ENCODE measurements around the gene ATG5. TPM values are rescaled to one million over a fixed set of nuclear protein-coding genes. Genes with fewer than 3 reads are reported as not detected.

ATG5 gene
- polyA plus RNA-seq, 1 of the 3 experiments (the other 2 are of a cell fraction): 15.5 TPM

DNA sequence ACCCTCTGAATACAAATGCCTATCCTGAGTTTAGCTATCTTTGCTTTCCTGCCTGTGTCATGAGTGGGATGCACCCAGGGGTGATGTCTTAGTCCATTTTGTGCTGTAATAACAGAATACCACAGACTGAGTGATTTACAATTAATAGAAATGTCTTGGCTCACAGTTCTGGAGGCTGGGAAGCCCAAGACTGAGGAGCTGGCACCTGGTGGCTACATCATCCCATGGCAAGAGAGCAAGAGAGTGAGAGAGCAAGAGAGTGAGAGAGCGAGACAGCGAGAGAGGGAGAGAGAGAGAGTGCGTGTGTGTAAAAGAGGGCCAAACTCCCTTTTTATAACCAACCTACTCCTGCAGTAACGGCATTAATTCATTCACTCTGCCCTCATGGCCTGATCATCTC lies 162.6 kb downstream of the ATG5 start (continued):
- TF ChIP-seq, protein P1, sequence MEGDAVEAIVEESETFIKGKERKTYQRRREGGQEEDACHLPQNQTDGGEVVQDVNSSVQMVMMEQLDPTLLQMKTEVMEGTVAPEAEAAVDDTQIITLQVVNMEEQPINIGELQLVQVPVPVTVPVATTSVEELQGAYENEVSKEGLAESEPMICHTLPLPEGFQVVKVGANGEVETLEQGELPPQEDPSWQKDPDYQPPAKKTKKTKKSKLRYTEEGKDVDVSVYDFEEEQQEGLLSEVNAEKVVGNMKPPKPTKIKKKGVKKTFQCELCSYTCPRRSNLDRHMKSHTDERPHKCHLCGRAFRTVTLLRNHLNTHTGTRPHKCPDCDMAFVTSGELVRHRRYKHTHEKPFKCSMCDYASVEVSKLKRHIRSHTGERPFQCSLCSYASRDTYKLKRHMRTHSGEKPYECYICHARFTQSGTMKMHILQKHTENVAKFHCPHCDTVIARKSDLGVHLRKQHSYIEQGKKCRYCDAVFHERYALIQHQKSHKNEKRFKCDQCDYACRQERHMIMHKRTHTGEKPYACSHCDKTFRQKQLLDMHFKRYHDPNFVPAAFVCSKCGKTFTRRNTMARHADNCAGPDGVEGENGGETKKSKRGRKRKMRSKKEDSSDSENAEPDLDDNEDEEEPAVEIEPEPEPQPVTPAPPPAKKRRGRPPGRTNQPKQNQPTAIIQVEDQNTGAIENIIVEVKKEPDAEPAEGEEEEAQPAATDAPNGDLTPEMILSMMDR (IDR thresholded peaks at IDR 0.05): no peak
- no peak for TF ChIP-seq YY1 (IDR thresholded peaks at IDR 0.05; ENCODE audit: low read depth)

DNA sequence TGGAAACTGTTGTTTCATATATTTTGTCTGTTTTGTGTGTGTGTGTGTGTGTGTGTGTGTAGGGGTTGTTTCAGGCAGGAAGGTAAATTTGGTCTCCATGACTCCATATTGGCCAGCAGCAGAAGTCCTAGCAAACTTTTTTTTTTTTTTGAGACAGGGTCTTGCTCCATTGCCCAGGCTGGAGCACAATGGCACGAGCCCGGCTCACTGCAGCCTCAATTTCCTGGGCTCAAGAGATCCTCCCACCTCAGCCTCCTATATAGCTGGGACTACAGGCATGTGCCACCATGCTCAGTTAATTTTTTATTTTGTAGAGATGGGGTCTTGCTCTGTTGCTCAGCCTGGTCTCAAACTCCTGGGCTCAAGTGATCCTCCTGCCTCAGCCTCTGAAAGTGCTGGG lies 163.7 kb downstream of the ATG5 start:
- no peaks in the 10 kb centered on the region for H3K27me3 ChIP-seq (ENCODE audit: insufficient read depth)
- WGBS (ENCODE audit: low lambda C conversion rate): 94% methylated on average over 2 of the region's 2 CpGs
- no peak for DNase-seq
- H3K9ac ChIP-seq: no peak overlapping the region
- peaks cover 5 to 24% of the 10 kb centered on the region in 2 experiments; a peak in 3 of 4 replicates for H3K4me1 ChIP-seq (ENCODE audit: control insufficient read depth in 1 of 2, insufficient read depth in 2 of 2, low read depth in 1 of 2, low read length in 1 of 2)
- TF ChIP-seq TCF12 (IDR thresholded peaks at IDR 0.05) (no peak), POLR2AphosphoS5 (IDR thresholded peaks at IDR 0.05; ENCODE audit: low read depth, low read length) (no peak), TEAD4 (IDR thresholded peaks at IDR 0.05; ENCODE audit: borderline replicate concordance, insufficient read depth) (no peak), RCOR1 (IDR thresholded peaks at IDR 0.05; ENCODE audit: low read length) (no peak)
- TF ChIP-seq, protein P2, sequence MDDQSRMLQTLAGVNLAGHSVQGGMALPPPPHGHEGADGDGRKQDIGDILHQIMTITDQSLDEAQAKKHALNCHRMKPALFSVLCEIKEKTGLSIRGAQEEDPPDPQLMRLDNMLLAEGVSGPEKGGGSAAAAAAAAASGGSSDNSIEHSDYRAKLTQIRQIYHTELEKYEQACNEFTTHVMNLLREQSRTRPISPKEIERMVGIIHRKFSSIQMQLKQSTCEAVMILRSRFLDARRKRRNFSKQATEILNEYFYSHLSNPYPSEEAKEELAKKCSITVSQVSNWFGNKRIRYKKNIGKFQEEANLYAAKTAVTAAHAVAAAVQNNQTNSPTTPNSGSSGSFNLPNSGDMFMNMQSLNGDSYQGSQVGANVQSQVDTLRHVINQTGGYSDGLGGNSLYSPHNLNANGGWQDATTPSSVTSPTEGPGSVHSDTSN (IDR thresholded peaks at IDR 0.05): no peak
- TF ChIP-seq, protein P3, sequence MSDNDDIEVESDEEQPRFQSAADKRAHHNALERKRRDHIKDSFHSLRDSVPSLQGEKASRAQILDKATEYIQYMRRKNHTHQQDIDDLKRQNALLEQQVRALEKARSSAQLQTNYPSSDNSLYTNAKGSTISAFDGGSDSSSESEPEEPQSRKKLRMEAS (IDR thresholded peaks at IDR 0.05; ENCODE audit: low read depth): no peak
- no peaks in the 10 kb centered on the region for H3K79me2 ChIP-seq (ENCODE audit: insufficient read depth)
- no peak overlapping the region for H3K4me2 ChIP-seq
- ChIA-PET POLR2A (no interaction called here), CTCF (no interaction called here)
- H3K36me3 ChIP-seq (replicated peaks in 1 of 2; ENCODE audit: control insufficient read depth in 1 of 2, insufficient read depth in 2 of 2, low read length in 1 of 2): no peaks in the 10 kb centered on the region
- H3K27ac ChIP-seq (ENCODE audit: low read depth in 2 of 2, low read length in 1 of 2): no peak overlapping the region
- peaks cover 8% of the 10 kb centered on the region for H3F3A ChIP-seq (replicated peaks; ENCODE audit: insufficient read depth)
- H2AFZ ChIP-seq (ENCODE audit: low read depth): no peak overlapping the region
- H3K9me2 ChIP-seq: no peaks in the 10 kb centered on the region
- no peaks in the 10 kb centered on the region for H4K20me1 ChIP-seq (ENCODE audit: insufficient read depth)
- no peaks in the 10 kb centered on the region for H3K9me3 ChIP-seq
- no peak overlapping the region for H3K4me3 ChIP-seq (ENCODE audit: low read depth in 2 of 2, low read length in 1 of 2)

DNA sequence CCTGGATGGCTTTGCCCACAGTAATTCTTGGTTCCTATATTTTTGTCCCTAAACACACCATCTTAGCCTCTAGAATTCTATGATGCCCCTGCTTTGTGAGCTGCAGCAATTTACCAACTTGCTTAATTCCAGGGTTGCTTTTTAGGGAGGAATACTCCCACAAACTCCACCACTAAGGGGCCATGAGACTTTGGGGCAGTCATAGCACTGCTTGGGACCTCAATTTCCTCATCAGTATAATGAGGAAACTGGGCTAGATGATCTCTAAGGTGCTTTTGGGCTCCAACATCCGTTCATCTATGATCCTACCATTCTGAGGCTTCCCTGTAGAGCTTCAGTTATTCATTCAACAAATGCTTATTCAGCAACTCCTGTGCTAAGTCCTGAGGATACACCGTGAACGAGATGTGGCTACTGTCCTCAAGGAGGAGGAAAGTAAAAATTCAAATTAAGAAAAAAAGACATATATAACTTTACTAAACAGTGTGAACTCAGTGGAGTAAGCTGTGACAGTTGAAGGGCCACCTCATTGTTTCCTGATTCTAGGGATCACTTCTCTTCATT lies 164.2 kb downstream of the ATG5 start:
- no peak overlapping the region for H3K4me3 ChIP-seq (ENCODE audit: low read depth in 2 of 2, low read length in 1 of 2)
- H3K79me2 ChIP-seq (ENCODE audit: insufficient read depth): no peaks in the 10 kb centered on the region
- no peak overlapping the region for H3K9ac ChIP-seq
- H2AFZ ChIP-seq (ENCODE audit: low read depth): no peak overlapping the region
- H3K4me2 ChIP-seq: no peak overlapping the region
- ChIA-PET POLR2A (no interaction called here), CTCF (no interaction called here)
- H4K20me1 ChIP-seq (ENCODE audit: insufficient read depth): no peaks in the 10 kb centered on the region
- no peak overlapping the region for H3K27ac ChIP-seq (ENCODE audit: low read depth in 2 of 2, low read length in 1 of 2)
- WGBS (ENCODE audit: low lambda C conversion rate): 95% methylated on average over 3 of the region's 3 CpGs
- no peaks in the 10 kb centered on the region for H3K36me3 ChIP-seq (replicated peaks in 1 of 2; ENCODE audit: control insufficient read depth in 1 of 2, insufficient read depth in 2 of 2, low read length in 1 of 2)
- H3K4me1 ChIP-seq (ENCODE audit: control insufficient read depth in 1 of 2, insufficient read depth in 2 of 2, low read depth in 1 of 2, low read length in 1 of 2): peaks cover 9 to 24% of the 10 kb centered on the region in 2 experiments; a peak in 3 of 4 replicates
- no peaks in the 10 kb centered on the region for H3K27me3 ChIP-seq (ENCODE audit: insufficient read depth)
- peaks cover 8% of the 10 kb centered on the region for H3F3A ChIP-seq (replicated peaks; ENCODE audit: insufficient read depth)
- H3K9me2 ChIP-seq: no peaks in the 10 kb centered on the region
- no peak for DNase-seq
- H3K9me3 ChIP-seq: no peaks in the 10 kb centered on the region
- TF ChIP-seq, protein P4, sequence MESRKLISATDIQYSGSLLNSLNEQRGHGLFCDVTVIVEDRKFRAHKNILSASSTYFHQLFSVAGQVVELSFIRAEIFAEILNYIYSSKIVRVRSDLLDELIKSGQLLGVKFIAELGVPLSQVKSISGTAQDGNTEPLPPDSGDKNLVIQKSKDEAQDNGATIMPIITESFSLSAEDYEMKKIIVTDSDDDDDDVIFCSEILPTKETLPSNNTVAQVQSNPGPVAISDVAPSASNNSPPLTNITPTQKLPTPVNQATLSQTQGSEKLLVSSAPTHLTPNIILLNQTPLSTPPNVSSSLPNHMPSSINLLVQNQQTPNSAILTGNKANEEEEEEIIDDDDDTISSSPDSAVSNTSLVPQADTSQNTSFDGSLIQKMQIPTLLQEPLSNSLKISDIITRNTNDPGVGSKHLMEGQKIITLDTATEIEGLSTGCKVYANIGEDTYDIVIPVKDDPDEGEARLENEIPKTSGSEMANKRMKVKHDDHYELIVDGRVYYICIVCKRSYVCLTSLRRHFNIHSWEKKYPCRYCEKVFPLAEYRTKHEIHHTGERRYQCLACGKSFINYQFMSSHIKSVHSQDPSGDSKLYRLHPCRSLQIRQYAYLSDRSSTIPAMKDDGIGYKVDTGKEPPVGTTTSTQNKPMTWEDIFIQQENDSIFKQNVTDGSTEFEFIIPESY (IDR thresholded peaks at IDR 0.05; ENCODE audit: borderline replicate concordance, low read depth): no peak
- TF ChIP-seq, protein P5, sequence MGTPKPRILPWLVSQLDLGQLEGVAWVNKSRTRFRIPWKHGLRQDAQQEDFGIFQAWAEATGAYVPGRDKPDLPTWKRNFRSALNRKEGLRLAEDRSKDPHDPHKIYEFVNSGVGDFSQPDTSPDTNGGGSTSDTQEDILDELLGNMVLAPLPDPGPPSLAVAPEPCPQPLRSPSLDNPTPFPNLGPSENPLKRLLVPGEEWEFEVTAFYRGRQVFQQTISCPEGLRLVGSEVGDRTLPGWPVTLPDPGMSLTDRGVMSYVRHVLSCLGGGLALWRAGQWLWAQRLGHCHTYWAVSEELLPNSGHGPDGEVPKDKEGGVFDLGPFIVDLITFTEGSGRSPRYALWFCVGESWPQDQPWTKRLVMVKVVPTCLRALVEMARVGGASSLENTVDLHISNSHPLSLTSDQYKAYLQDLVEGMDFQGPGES (IDR thresholded peaks at IDR 0.05; ENCODE audit: low read depth, low read length): no peak
- TF ChIP-seq RFX5 (IDR thresholded peaks at IDR 0.05; ENCODE audit: low read length): no peak
- no peak for TF ChIP-seq MEF2A (IDR thresholded peaks at IDR 0.05; ENCODE audit: borderline replicate concordance, low read depth)
- TF ChIP-seq, protein P3 (IDR thresholded peaks at IDR 0.05; ENCODE audit: low read depth): no peak
- TF ChIP-seq TAF1 (IDR thresholded peaks at IDR 0.05; ENCODE audit: borderline replicate concordance, low read depth, low read length): no peak
- no peak for TF ChIP-seq YY1 (IDR thresholded peaks at IDR 0.05; ENCODE audit: low read depth)
- TF ChIP-seq TCF12 (IDR thresholded peaks at IDR 0.05): no peak
- no peak for TF ChIP-seq FOSL2 (IDR thresholded peaks at IDR 0.05; ENCODE audit: borderline replicate concordance, low read depth)
- no peak for TF ChIP-seq JUND (IDR thresholded peaks at IDR 0.05)
- no peak for TF ChIP-seq FOXJ3 (CRISPR knock-in tag; IDR thresholded peaks at IDR 0.05)
- TF ChIP-seq NRF1 (IDR thresholded peaks at IDR 0.05; ENCODE audit: low read depth, low read length): no peak
- TF ChIP-seq POLR2AphosphoS5 (IDR thresholded peaks at IDR 0.05; ENCODE audit: low read depth, low read length): no peak
- TF ChIP-seq NFIC (IDR thresholded peaks at IDR 0.05; ENCODE audit: borderline replicate concordance): no peak
- no peak for TF ChIP-seq MXI1 (IDR thresholded peaks at IDR 0.05; ENCODE audit: low read depth, low read length)
- TF ChIP-seq ELF1 (IDR thresholded peaks at IDR 0.05): no peak

Measured in SK-N-SH (cell line).